GM12892 (cell line): ENCODE results near the gene C1orf141.

Experiments
- POLR2A ChIP-seq: IDR thresholded peaks from 2 replicates; pipeline ENCODE4 v1.6.1; 2011; ENCODE audit warnings: low read depth, low read length, control low read depth
- POLR2AphosphoS5 ChIP-seq: IDR thresholded peaks from 2 replicates; pipeline ENCODE4 v1.6.1; 2011; ENCODE audit warnings: low read depth, low read length, control low read depth
- TAF1 ChIP-seq: IDR thresholded peaks from 2 replicates; pipeline ENCODE4 v1.6.1; 2011; ENCODE audit warnings: low read depth, mild to moderate bottlenecking, control low read depth, low read length, borderline replicate concordance

GRCh38 chr1:67169496-67169895 is 34.7 kb upstream of the C1orf141 start:
- no peak for TF ChIP-seq POLR2AphosphoS5
- TF ChIP-seq POLR2A = no peak
- no peak for TF ChIP-seq TAF1
